T-helper 2 cell treated with Interferon-gamma antibody and Interleukin-4, amounts not matched to agents 100 ng/mL and 5 ng/mL, for 36 hours (primary cell): ENCODE data around the gene DECR2. TPM values are rescaled to one million over a fixed set of nuclear protein-coding genes. Genes with fewer than 3 reads are reported as not detected.
"Not testable (repeated sequence)": the region's sequence is repeated elsewhere in the genome, so short reads cannot be mapped to it uniquely, and the experiment has no call there.

Experiments used
- intact Hi-C: fragments of 100-400 bp; cut with micrococcal nuclease; formaldehyde crosslinking; loops from one replicate; pipeline ENCODE4 v1.15.1; 2023
- total RNA-seq: library from RNA; stranded (reverse); gene quantifications from 2 replicates; pipeline ENCODE4 v1.2.3, GENCODE V29; 2022

DECR2 gene
- total RNA-seq, 1 donor from 2014 or later: 11.5 TPM

- intact Hi-C loops: no loop called here
Observed at GRCh38 chr16:398561-399339, 2.9 kb upstream of the DECR2 start.

- intact Hi-C loops: loop anchor here (2.0 kb wide), 1 partner anchor 237 kb away; the partner anchor contains the start of gene METTL26
Observed at GRCh38 chr16:399340-400019, 2.2 kb upstream of the DECR2 start.

- intact Hi-C loops: loop anchor here (2.0 kb wide), 1 partner anchor 237 kb away; the partner anchor contains the start of gene METTL26
Observed at GRCh38 chr16:400061-400591, 1.6 kb upstream of the DECR2 start.

GRCh38 chr16:404971-405486, 3.3 kb downstream of the DECR2 start:
- intact Hi-C loops: no loop called here

GRCh38 chr16:405548-406506, 4.1 kb downstream of the DECR2 start:
- intact Hi-C loops: no loop called here

- intact Hi-C loops: no loop called here
Observed at GRCh38 chr16:407253-407652, 5.6 kb downstream of the DECR2 start.

- intact Hi-C loops: no loop called here
Observed at GRCh38 chr16:410516-411178, 9.0 kb downstream of the DECR2 start.

DNA sequence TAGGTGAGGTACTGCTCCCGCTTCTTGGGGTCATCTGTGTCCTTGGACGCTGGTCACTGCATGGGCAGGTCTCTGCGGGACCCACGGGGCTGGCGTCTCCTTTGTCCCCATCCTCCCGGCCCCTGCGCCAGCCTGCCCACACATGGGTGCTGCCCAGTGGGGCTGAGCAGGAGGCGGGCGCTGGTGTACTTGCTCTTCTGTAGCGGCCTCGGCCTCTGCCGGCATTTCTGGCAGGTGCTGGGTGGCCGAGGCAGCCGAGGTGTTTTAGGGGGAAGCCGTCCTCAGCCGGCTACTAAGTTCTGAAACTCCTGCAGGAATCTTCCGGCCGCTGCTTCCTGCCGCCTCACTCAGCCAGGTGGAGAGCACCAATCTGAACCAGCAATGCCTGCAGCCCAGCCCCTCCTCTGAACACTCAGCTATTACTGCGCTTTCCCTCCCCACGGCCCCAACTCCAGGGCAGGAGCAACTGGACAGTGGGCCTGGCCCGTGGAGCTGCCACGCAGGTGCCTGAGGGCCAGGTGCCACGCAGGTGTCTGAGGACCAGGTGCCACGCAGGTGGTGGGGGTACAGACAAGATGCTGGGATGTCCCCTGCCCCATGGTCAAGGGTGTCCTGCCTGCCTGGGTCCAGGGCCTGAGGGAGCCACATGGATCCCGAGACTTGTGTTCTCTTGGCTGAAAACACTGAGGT, 10.0 kb downstream of the DECR2 start:
- intact Hi-C loops: no loop called here

- intact Hi-C loops: no loop called here
Observed at GRCh38 chr16:414395-415169, 12.9 kb downstream of the DECR2 start.

- intact Hi-C loops: not testable (repeated sequence)
Observed at GRCh38 chr16:415170-415498, 13.4 kb downstream of the DECR2 start.

DNA sequence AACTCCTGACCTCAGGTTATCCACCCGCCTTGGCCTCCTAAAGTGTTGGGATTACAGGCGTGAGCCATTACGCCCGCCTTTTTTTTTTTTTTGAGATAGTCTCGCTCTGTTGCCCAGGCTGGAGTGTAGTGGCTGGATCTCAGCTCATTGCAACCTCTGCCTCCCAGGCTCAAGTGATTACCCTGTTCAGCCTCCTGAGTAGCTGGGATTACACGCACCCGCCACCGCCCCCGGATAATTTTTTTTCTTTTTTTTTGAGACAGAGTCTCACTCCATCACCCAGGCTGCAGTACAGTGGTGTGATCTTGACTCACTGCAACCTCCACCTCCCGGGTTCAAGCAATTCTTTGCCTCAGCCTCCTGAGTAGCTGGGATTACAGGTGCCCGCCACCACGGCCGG, 20.5 kb downstream of the DECR2 start:
- intact Hi-C loops: not testable (repeated sequence)

DNA sequence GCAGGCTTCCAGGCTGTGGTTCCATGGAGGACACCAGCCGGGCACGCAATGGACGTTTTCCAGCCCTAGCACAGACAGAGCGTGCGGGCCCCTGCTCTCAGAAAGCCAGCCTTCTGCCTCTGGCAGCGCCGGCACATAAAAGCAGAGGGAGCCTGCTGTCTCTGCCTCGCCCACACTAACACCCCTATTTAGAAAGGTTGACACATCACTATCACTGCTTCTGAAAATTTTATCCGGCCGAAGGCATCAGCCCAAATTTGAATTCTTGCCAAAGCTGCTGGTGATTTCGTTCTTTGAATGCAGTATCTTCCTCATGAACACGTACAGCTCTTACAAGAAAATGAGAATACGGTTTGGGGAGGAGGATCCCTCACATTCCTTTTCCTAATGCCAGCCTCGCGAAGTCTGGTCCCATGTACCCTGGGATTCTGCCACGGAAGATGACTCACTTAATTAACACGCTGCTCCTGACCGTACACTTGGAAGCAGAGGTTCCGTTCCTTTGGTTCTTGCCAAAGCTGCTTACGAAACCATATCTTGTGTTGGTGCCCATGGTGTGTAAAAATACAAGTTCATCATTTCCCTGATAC, 22.4 kb downstream of the DECR2 start:
- intact Hi-C loops: loop anchor here (2.0 kb wide), 1 partner anchor 41 kb away; no protein-coding TSS in a partner anchor

- intact Hi-C loops: loop anchor here (1.0 to 2.0 kb wide), 2 partner anchors 23 to 42 kb away; partner anchors contain the start of gene DECR2
Observed at GRCh38 chr16:424623-425081, 23.0 kb downstream of the DECR2 start.

GRCh38 chr16:425082-425718, 23.5 kb downstream of the DECR2 start, which contains the start of gene RAB11FIP3:
RAB11FIP3 (plus strand) TSS chr16:425649; CDS start chr16:426007, 358 bp downstream.
- intact Hi-C loops: loop anchor here (1.0 to 2.0 kb wide), 2 partner anchors 24 to 42 kb away; partner anchors contain the start of gene DECR2

DNA sequence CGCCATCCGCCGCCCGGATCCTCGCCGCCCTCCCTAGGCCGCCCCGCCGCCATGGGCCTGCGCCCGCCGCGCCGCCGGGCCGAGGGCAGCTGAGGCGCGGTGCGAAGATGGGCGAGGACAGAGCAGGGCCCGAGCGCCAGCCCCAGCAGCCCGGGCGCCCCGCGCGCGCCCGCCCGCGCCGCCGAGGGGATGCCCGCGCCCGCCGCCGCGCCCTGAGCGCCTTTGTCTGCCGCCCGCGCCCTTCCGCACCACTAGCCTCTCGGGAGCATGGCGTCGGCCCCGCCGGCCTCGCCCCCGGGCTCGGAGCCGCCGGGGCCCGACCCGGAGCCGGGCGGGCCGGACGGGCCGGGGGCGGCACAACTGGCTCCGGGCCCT, 24.0 kb downstream of the DECR2 start:
- intact Hi-C loops: loop anchor here (1.0 to 2.0 kb wide), 2 partner anchors 24 to 43 kb away; partner anchors contain the start of gene DECR2

DNA sequence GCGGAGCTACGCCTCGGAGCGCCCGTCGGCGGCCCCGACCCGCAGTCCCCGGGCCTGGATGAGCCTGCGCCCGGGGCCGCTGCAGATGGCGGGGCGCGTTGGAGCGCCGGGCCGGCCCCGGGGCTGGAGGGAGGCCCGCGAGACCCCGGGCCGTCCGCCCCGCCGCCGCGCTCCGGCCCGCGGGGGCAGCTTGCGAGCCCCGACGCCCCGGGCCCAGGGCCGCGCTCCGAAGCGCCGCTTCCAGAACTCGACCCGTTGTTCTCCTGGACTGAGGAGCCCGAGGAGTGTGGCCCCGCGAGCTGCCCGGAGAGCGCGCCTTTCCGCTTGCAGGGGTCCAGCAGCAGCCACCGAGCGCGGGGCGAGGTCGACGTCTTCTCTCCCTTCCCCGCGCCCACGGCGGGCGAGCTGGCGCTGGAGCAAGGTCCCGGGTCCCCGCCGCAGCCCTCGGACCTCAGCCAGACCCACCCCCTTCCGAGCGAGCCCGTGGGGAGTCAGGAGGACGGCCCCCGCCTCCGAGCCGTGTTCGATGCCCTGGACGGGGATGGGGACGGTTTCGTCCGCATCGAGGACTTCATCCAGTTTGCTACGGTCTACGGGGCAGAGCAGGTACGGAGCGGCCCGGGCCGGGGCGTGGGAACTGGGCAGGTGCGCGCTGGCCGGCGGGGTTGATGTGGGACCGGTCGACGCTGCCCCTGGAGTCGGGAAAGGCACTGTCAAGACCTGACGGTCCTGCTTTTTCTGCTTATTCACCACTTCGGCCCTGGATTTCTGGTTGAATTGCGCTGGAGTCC, 24.6 kb downstream of the DECR2 start:
- intact Hi-C loops: no loop called here

DNA sequence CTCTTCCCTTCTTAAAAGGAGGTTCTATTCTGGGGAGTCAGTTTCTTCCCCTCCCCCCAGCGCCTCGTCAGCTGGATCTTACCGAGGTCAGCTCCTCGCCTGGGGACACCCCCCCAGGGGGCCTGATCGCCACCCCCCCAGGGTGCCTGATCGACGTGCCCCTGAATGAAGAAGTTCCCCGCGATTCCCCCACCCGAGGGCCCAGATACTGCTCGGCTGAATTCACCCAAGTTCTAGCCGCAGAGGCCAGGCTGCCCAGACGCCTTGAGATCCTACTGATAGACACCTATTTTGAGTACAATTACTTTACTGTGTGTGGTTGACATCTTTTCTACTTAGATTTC, 25.2 kb downstream of the DECR2 start:
- intact Hi-C loops: no loop called here
